IMR-90 (cell line): ENCODE data around the gene KDM5B. TPM values are rescaled to one million over a fixed set of nuclear protein-coding genes. Genes with fewer than 3 reads are reported as not detected.

Source experiments
- ATAC-seq: fragments of 200-7000 bp; cut with Tn5 transposase; 2 replicates; pipeline ENCODE4 v1.9.1; 2020; ENCODE audit warnings: low read depth, mild to moderate bottlenecking, moderate library complexity
- BruUV-seq: library from RNA; stranded (reverse); fragments of 400-500 nt; replicated peaks from 2 replicates; lab custom pipeline; 2021; lab: Mats Ljungman, UMichigan
- CTCF ChIA-PET: fragments of 300-600 bp; formaldehyde crosslinking; extraction: SDS; loops from one replicate; lab custom pipeline; 2021; ENCODE audit warnings: antibody characterized with exemption; lab: Yijun Ruan, JAX
- POLR2A ChIA-PET: fragments of 300-600 bp; sonication (Branson Sonifier 250); formaldehyde crosslinking; loops from one replicate; lab custom pipeline; 2022; ENCODE audit warnings: antibody characterized with exemption; ENCODE audit not compliant: unreplicated experiment; lab: Charles Lee
- DNase-seq: peaks from one replicate; pipeline ENCODE4 v3.0.0; 2013
- H2AFZ ChIP-seq: replicated peaks from 2 replicates; pipeline ENCODE3; 2013; ENCODE audit warnings: low read length, mild to moderate bottlenecking; ENCODE audit not compliant: poor library complexity
- H2AK5ac ChIP-seq: 2 replicates; pipeline ENCODE4 v1.6.1; 2013; ENCODE audit warnings: low read depth, low read length, inconsistent platforms
- H2AK9ac ChIP-seq: replicated peaks from 2 replicates; pipeline ENCODE3; 2013; ENCODE audit warnings: mild to moderate bottlenecking, low read depth, low read length, moderate library complexity; ENCODE audit not compliant: poor library complexity
- H2BK120ac ChIP-seq: 2 replicates; pipeline ENCODE4 v1.6.1; 2013; ENCODE audit warnings: low read depth, low read length, inconsistent platforms
- H2BK15ac ChIP-seq: 3 replicates; pipeline ENCODE4 v1.6.1; 2013; ENCODE audit warnings: low read depth, low read length, inconsistent platforms
- H2BK20ac ChIP-seq: 2 replicates; pipeline ENCODE4 v1.6.1; 2013; ENCODE audit warnings: low read depth, mild to moderate bottlenecking, inconsistent platforms, low read length, moderate library complexity
- H2BK5ac ChIP-seq: 2 replicates; pipeline ENCODE4 v1.6.1; 2013; ENCODE audit warnings: mild to moderate bottlenecking, low read depth, low read length, inconsistent platforms; ENCODE audit not compliant: poor library complexity, severe bottlenecking
- H3K14ac ChIP-seq: replicated peaks from 2 replicates; pipeline ENCODE4 v1.6.1; 2013; ENCODE audit warnings: low read depth, low read length, inconsistent platforms
- H3K18ac ChIP-seq: 2 replicates; pipeline ENCODE4 v1.6.1; 2013; ENCODE audit warnings: low read depth, low read length, control low read depth
- H3K23ac ChIP-seq: 2 replicates; pipeline ENCODE4 v1.6.1; 2013; ENCODE audit warnings: low read depth, low read length, inconsistent platforms
- H3K27ac ChIP-seq: 2 replicates; pipeline ENCODE4 v1.5.1; 2013; ENCODE audit warnings: mild to moderate bottlenecking, control low read depth, low read length; ENCODE audit not compliant: insufficient read depth
- H3K27me3 ChIP-seq: 2 replicates; pipeline ENCODE4 v1.6.1; 2013; ENCODE audit warnings: low read length; ENCODE audit not compliant: control insufficient read depth, insufficient read depth
- H3K36me3 ChIP-seq: 2 replicates; pipeline ENCODE4 v1.6.1; 2013; ENCODE audit warnings: low read length, mixed read lengths; ENCODE audit not compliant: control insufficient read depth, insufficient read depth
- H3K4ac ChIP-seq: 2 replicates; pipeline ENCODE4 v1.6.1; 2013; ENCODE audit warnings: low read depth, low read length, inconsistent platforms
- H3K4me1 ChIP-seq: 2 replicates; pipeline ENCODE4 v1.6.1; 2013; ENCODE audit warnings: low read length, mixed read lengths; ENCODE audit not compliant: control insufficient read depth, insufficient read depth
- H3K4me2 ChIP-seq: 2 replicates; pipeline ENCODE4 v1.6.1; 2013; ENCODE audit warnings: low read depth, mild to moderate bottlenecking, control low read depth, low read length, moderate library complexity
- H3K4me3 ChIP-seq: 2 replicates; pipeline ENCODE4 v1.5.1; 2013; ENCODE audit warnings: low read depth, mild to moderate bottlenecking, control low read depth, low read length, moderate library complexity; ENCODE audit not compliant: insufficient read depth
- H3K56ac ChIP-seq: 2 replicates; pipeline ENCODE4 v1.6.1; 2013; ENCODE audit warnings: low read length, inconsistent platforms; ENCODE audit not compliant: insufficient read depth; ENCODE audit errors: extremely low read depth
- H3K79me1 ChIP-seq, 2 experiments: 2 replicates each; pipeline ENCODE4 v1.6.1; 2013; ENCODE audit warnings: low read length in 2 of 2, inconsistent platforms in 1 of 2, low read depth in 1 of 2
- H3K9ac ChIP-seq: 2 replicates; pipeline ENCODE4 v1.6.1; 2013; ENCODE audit warnings: low read depth, low read length, control low read depth
- H3K9me1 ChIP-seq: 2 replicates; pipeline ENCODE4 v1.6.1; 2013; ENCODE audit warnings: low read length, inconsistent platforms; ENCODE audit not compliant: insufficient read depth
- H3K9me3 ChIP-seq: 2 replicates; pipeline ENCODE4 v1.6.1; 2013; ENCODE audit warnings: low read length; ENCODE audit not compliant: control insufficient read depth, insufficient read depth
- H4K20me1 ChIP-seq: 2 replicates; pipeline ENCODE4 v1.6.1; 2013; ENCODE audit warnings: low read length, inconsistent platforms; ENCODE audit not compliant: insufficient read depth
- H4K5ac ChIP-seq: 2 replicates; pipeline ENCODE4 v1.6.1; 2013; ENCODE audit warnings: mild to moderate bottlenecking, low read depth, low read length, control low read depth
- H4K8ac ChIP-seq, 2 experiments: 2 replicates each; pipeline ENCODE4 v1.6.1; 2013; ENCODE audit warnings: low read depth in 2 of 2, low read length in 2 of 2, control low read depth in 1 of 2, inconsistent platforms in 1 of 2
- H4K91ac ChIP-seq: 2 replicates; pipeline ENCODE4 v1.6.1; 2013; ENCODE audit warnings: low read depth, low read length, inconsistent platforms; ENCODE audit not compliant: insufficient read depth
- BHLHE40 ChIP-seq: fragments of 150-350 bp; IDR thresholded peaks from 2 replicates; pipeline ENCODE4 v1.6.1; 2016; ENCODE audit warnings: mild to moderate bottlenecking, low read depth, low read length
- ELK1 ChIP-seq: fragments of 150-350 bp; IDR thresholded peaks from 2 replicates; pipeline ENCODE4 v1.6.1; 2016; ENCODE audit warnings: low read depth, mild to moderate bottlenecking, low read length, moderate library complexity, borderline replicate concordance
- MAFK ChIP-seq: IDR thresholded peaks from 2 replicates; pipeline ENCODE4 v1.6.1; 2012; ENCODE audit warnings: low read depth, low read length, improper control_type of control experiment
- MAZ ChIP-seq: IDR thresholded peaks from 2 replicates; pipeline ENCODE4 v1.6.1; 2012; ENCODE audit warnings: low read depth, mild to moderate bottlenecking, low read length, improper control_type of control experiment, moderate library complexity, borderline replicate concordance
- MXI1 ChIP-seq: IDR thresholded peaks from 2 replicates; pipeline ENCODE4 v1.6.1; 2012; ENCODE audit warnings: low read depth, mild to moderate bottlenecking, low read length, moderate library complexity, borderline replicate concordance
- POLR2A ChIP-seq: IDR thresholded peaks from 2 replicates; pipeline ENCODE4 v1.6.1; 2012; ENCODE audit warnings: mild to moderate bottlenecking, low read depth, low read length
- RCOR1 ChIP-seq: IDR thresholded peaks from 2 replicates; pipeline ENCODE4 v1.6.1; 2012; ENCODE audit warnings: mild to moderate bottlenecking, low read length, improper control_type of control experiment; ENCODE audit not compliant: insufficient replicate concordance
- SMC3 ChIP-seq: fragments of 150-350 bp; IDR thresholded peaks from 2 replicates; pipeline ENCODE4 v1.6.1; 2016; ENCODE audit warnings: low read depth, mild to moderate bottlenecking, antibody characterized with exemption, low read length, moderate library complexity
- USF2 ChIP-seq: fragments of 150-350 bp; IDR thresholded peaks from 2 replicates; pipeline ENCODE4 v1.6.1; 2017; ENCODE audit warnings: mild to moderate bottlenecking, antibody characterized with exemption, low read length, low read depth
- WGBS, 2 experiments: methylation state at CpG; one replicate each; pipeline versions ENCODE4 v1.1.5 to v1.1.7; 2013; ENCODE audit warnings: missing lambda C conversion rate in 2 of 2; ENCODE audit not compliant: insufficient read length in 1 of 2; ENCODE audit errors: extremely low coverage in 2 of 2; 5-methylcytosine and 5-hydroxymethylcytosine counted together
- dilution Hi-C: fragments of 300-500 bp; cut with HindIII; formaldehyde crosslinking; loops from one replicate; pipeline ENCODE4 v1.14.3; 2018; ENCODE audit warnings: low sequenced_read_pairs; ENCODE audit not compliant: unreplicated experiment
- in situ Hi-C: fragments of 300-500 bp; cut with MboI; formaldehyde crosslinking; loops from 3 replicates; pipeline ENCODE4 v1.14.3; 2019; ENCODE audit warnings: low sequenced_read_pairs, inconsistent platforms, mixed read lengths
- intact Hi-C: fragments of 100-400 bp; cut with micrococcal nuclease; formaldehyde crosslinking; loops from 2 replicates; pipeline ENCODE4 v1.10.0; 2022
- polyA plus RNA-seq, 3 experiments: library from polyadenylated mRNA; depleted of rRNA; stranded (reverse); fragments of >200 nt; gene quantifications; 2 replicates each; pipeline ENCODE4 v1.2.3, GENCODE V29; 2012; ENCODE audit warnings: low replicate concordance in 1 of 3
- total RNA-seq: library from RNA; depleted of rRNA; stranded (reverse); fragments of >200 nt; gene quantifications from 2 replicates; pipeline ENCODE4 v1.2.3, GENCODE V29; 2012

The KDM5B gene
- total and polyA plus RNA-seq, 2 of the 4 experiments (the other 2 are of a cell fraction) = 28.8 to 82.1 TPM

- in situ Hi-C loops (no loop called here), dilution Hi-C loops (no loop called here), intact Hi-C loops (no loop called here)
- H2BK5ac ChIP-seq = no peak overlapping the region
- ATAC-seq (no peak), DNase-seq (no peak)
- H3K9me1 ChIP-seq = no peaks in the 10 kb centered on the region; the same call in 1 of the 2 replicates
- no peak overlapping the region for H3K14ac ChIP-seq
- 86% methylated on average over 1 of the region's 4 CpGs; no CpG with 5 or more reads in 1 of the 2 experiments for WGBS, 2 experiments
- H4K91ac ChIP-seq = no peak overlapping the region
- H3K36me3 ChIP-seq = peaks cover 46% of the 10 kb centered on the region
- H3K56ac ChIP-seq = no peak overlapping the region
- H4K5ac ChIP-seq = no peak overlapping the region
- POLR2A ChIA-PET = no interaction called here
- no peak overlapping the region for H3K27ac ChIP-seq
- no peaks in the 10 kb centered on the region for H3K27me3 ChIP-seq
- H2BK120ac ChIP-seq = no peak overlapping the region
- no peak overlapping the region for H2AFZ ChIP-seq
- no peak overlapping the region for H3K18ac ChIP-seq
- H3K9ac ChIP-seq = no peak overlapping the region
- no peaks in the 10 kb centered on the region for H3K9me3 ChIP-seq
- H2BK20ac ChIP-seq = no peak overlapping the region
- no peak overlapping the region for H3K23ac ChIP-seq
- H3K4me1 ChIP-seq = no peaks in the 10 kb centered on the region
- peaks cover 5 to 15% of the 10 kb centered on the region in 2 experiments; a peak in 2 of 4 replicates for H3K79me1 ChIP-seq
- H3K4ac ChIP-seq = no peak overlapping the region
- no peak overlapping the region for H3K4me3 ChIP-seq
- no peak overlapping the region for H2AK5ac ChIP-seq
- H2AK9ac ChIP-seq = no peak overlapping the region
- H2BK15ac ChIP-seq = no peak overlapping the region
- peaks cover 16% of the 10 kb centered on the region for H4K20me1 ChIP-seq
- BruUV-seq = no TSS peak
- H4K8ac ChIP-seq = no peak overlapping the region
- no peak overlapping the region for H3K4me2 ChIP-seq
- CTCF ChIA-PET = interaction anchor here (0.6 kb wide), 1 partner anchor 379 kb away, joined by 3 read pairs; no protein-coding TSS in a partner anchor
- no peak for TF ChIP-seq RCOR1
- TF ChIP-seq USF2 = no peak
- TF ChIP-seq ELK1 = no peak
- TF ChIP-seq MAFK = no peak
- TF ChIP-seq SMC3 = no peak
- TF ChIP-seq BHLHE40 = no peak
- no peak for TF ChIP-seq MAZ
- TF ChIP-seq POLR2A = no peak
- TF ChIP-seq MXI1 = no peak
Observed at GRCh38 chr1:202728951-202729350, 79.3 kb downstream of the KDM5B start.
